PC-9 (cell line): ENCODE measurements around the gene KCNIP1.

ENCODE experiments used
- CTCF ChIP-seq: fragments of 200-600 bp; sonication (generic); conservative IDR thresholded peaks from 2 replicates; pipeline ENCODE4 v1.6.1; 2017; ENCODE audit warnings: mixed run types, antibody characterized with exemption, mild to moderate bottlenecking, moderate library complexity
- EZH2 ChIP-seq: fragments of 200-600 bp; sonication (generic); IDR thresholded peaks from 2 replicates; pipeline ENCODE4 v1.8.0; 2017; ENCODE audit warnings: antibody characterized with exemption, low read depth

GRCh38 chr5:170691657-170692056 is 187.8 kb downstream of the KCNIP1 start:
- TF ChIP-seq CTCF (no peak), EZH2 (no peak)
